ENCODE results near the gene DCTN5. TPM values are rescaled to one million over a fixed set of nuclear protein-coding genes. Genes with fewer than 3 reads are reported as not detected.

The DCTN5 gene
- polyA plus RNA-seq, 2 of the 4 experiments (the other 2 are of a cell fraction): 64.6 to 91.1 TPM

DNA sequence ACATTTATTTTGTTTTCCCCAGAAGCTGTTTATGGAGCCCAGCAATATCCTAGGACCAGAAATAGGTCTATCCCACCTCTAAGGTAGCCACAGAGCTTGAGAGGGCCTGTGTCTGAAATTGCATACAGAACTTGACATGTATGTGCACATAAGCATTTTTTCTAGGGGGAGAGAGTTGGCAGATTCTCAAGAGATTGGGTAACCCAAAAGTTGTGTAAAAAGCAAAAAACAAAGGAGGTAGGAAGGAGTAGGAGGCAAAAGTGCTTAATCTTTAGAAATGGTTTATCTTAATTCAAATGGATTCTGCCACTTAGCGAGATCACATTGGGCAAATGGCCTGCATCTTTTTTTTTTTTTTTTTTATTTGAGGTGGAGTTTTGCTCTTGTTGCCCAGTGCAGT lies 40.9 kb downstream of the DCTN5 start:
- ChIA-PET CTCF (interaction anchor here (1.4 kb wide), 1 partner anchor 10 kb away, joined by 4 read pairs; no protein-coding TSS in a partner anchor), POLR2A (no interaction called here)
- Histone ChIP-seq H3K9me3 (no peaks in the 10 kb centered on the region), H3K27ac (no peak overlapping the region), H3K4me2 (no peak overlapping the region), H3K4me1 (peaks cover 27% of the 10 kb centered on the region), H3K4me3 (no peak overlapping the region)
- FAIRE-seq (no peak), ATAC-seq (no peak), DNase-seq (ENCODE audit: low read depth in 1 of 2, low spot score in 1 of 2) (no peak)
- 94% methylated on average over 1 of the region's 1 CpG for WGBS (ENCODE audit: missing lambda C conversion rate)
- TF ChIP-seq BHLHE40 (IDR thresholded peaks at IDR 0.05; ENCODE audit: low read depth, low read length) (no peak), CBX8 (IDR thresholded peaks at IDR 0.05) (no peak), KDM1A (IDR thresholded peaks at IDR 0.05; ENCODE audit: low read depth) (no peak), HEYL (CRISPR knock-in tag; IDR thresholded peaks at IDR 0.05) (no peak), POLR2A (IDR thresholded peaks at IDR 0.05; ENCODE audit: low read length) (no peak), NFE2L2 (conservative IDR thresholded peaks at IDR 0.05; ENCODE audit: low read length) (no peak), EHF (CRISPR knock-in tag; IDR thresholded peaks at IDR 0.05) (no peak), RNF2 (IDR thresholded peaks at IDR 0.05; ENCODE audit: borderline replicate concordance, low read depth) (no peak), POLR2AphosphoS2 (conservative IDR thresholded peaks at IDR 0.05; ENCODE audit: low read length) (no peak), RARB (CRISPR knock-in tag; IDR thresholded peaks at IDR 0.05) (no peak), MAFK (IDR thresholded peaks at IDR 0.05; ENCODE audit: partially characterized antibody) (no peak), CHD2 (IDR thresholded peaks at IDR 0.05; ENCODE audit: low read length, partially characterized antibody) (no peak), KDM5A (IDR thresholded peaks at IDR 0.05) (no peak)
- TF ChIP-seq, protein P1, sequence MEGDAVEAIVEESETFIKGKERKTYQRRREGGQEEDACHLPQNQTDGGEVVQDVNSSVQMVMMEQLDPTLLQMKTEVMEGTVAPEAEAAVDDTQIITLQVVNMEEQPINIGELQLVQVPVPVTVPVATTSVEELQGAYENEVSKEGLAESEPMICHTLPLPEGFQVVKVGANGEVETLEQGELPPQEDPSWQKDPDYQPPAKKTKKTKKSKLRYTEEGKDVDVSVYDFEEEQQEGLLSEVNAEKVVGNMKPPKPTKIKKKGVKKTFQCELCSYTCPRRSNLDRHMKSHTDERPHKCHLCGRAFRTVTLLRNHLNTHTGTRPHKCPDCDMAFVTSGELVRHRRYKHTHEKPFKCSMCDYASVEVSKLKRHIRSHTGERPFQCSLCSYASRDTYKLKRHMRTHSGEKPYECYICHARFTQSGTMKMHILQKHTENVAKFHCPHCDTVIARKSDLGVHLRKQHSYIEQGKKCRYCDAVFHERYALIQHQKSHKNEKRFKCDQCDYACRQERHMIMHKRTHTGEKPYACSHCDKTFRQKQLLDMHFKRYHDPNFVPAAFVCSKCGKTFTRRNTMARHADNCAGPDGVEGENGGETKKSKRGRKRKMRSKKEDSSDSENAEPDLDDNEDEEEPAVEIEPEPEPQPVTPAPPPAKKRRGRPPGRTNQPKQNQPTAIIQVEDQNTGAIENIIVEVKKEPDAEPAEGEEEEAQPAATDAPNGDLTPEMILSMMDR (IDR thresholded peaks at IDR 0.05): no peak
- TF ChIP-seq, protein P2, sequence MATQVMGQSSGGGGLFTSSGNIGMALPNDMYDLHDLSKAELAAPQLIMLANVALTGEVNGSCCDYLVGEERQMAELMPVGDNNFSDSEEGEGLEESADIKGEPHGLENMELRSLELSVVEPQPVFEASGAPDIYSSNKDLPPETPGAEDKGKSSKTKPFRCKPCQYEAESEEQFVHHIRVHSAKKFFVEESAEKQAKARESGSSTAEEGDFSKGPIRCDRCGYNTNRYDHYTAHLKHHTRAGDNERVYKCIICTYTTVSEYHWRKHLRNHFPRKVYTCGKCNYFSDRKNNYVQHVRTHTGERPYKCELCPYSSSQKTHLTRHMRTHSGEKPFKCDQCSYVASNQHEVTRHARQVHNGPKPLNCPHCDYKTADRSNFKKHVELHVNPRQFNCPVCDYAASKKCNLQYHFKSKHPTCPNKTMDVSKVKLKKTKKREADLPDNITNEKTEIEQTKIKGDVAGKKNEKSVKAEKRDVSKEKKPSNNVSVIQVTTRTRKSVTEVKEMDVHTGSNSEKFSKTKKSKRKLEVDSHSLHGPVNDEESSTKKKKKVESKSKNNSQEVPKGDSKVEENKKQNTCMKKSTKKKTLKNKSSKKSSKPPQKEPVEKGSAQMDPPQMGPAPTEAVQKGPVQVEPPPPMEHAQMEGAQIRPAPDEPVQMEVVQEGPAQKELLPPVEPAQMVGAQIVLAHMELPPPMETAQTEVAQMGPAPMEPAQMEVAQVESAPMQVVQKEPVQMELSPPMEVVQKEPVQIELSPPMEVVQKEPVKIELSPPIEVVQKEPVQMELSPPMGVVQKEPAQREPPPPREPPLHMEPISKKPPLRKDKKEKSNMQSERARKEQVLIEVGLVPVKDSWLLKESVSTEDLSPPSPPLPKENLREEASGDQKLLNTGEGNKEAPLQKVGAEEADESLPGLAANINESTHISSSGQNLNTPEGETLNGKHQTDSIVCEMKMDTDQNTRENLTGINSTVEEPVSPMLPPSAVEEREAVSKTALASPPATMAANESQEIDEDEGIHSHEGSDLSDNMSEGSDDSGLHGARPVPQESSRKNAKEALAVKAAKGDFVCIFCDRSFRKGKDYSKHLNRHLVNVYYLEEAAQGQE (IDR thresholded peaks at IDR 0.05): no peak
- TF ChIP-seq, protein P3, sequence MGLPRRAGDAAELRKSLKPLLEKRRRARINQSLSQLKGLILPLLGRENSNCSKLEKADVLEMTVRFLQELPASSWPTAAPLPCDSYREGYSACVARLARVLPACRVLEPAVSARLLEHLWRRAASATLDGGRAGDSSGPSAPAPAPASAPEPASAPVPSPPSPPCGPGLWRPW (IDR thresholded peaks at IDR 0.05): no peak

DNA sequence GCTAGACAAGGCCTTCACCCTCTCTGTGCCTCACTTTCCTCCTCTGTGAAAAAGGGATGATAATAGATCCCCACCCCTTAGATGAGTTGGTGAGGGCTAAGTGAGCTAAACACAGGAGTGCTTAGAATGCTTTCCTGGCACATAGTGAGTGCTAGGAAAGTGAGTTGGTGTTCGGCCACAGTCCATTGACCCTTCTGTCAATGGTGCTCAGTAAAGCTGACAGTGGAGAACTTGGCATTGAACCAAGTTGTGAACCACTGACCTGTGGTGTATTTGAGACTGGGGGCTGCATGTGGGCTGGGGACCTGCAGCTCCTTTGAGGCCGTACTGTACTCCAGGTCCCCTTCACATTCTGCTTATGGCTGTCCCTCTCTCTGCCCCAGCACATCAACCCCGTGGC lies 42.2 kb downstream of the DCTN5 start:
- peaks cover 24% of the 10 kb centered on the region for H3K4me1 ChIP-seq
- ATAC-seq (no peak), DNase-seq (ENCODE audit: low read depth in 1 of 2, low spot score in 1 of 2) (no peak), FAIRE-seq (no peak)
- POLR2A ChIA-PET: no interaction called here
- no peak overlapping the region for H3K4me3 ChIP-seq
- H3K27ac ChIP-seq: no peak overlapping the region
- CTCF ChIA-PET: interaction anchor here (1.0 to 1.4 kb wide), 3 partner anchors 9 to 354 kb away, joined by 3 to 4 read pairs (median 3); partner anchors contain the start of genes DCTN5 and PALB2
- no peaks in the 10 kb centered on the region for H3K9me3 ChIP-seq
- 90% methylated on average over 3 of the region's 3 CpGs for WGBS (ENCODE audit: missing lambda C conversion rate)
- no peak overlapping the region for H3K4me2 ChIP-seq
- no peak for TF ChIP-seq FOSL2 (IDR thresholded peaks at IDR 0.05)
- TF ChIP-seq FOSL2 (CRISPR knock-in tag; IDR thresholded peaks at IDR 0.05): no peak
- no peak for TF ChIP-seq KDM1A (IDR thresholded peaks at IDR 0.05; ENCODE audit: low read depth)
- TF ChIP-seq TFCP2L1 (CRISPR knock-in tag; IDR thresholded peaks at IDR 0.05): no peak
- TF ChIP-seq EHMT2 (IDR thresholded peaks at IDR 0.05; ENCODE audit: low read depth): no peak
- no peak for TF ChIP-seq NPAS2 (CRISPR knock-in tag; IDR thresholded peaks at IDR 0.05; ENCODE audit: borderline replicate concordance)
- no peak for TF ChIP-seq BHLHE40 (IDR thresholded peaks at IDR 0.05; ENCODE audit: low read depth, low read length)
- TF ChIP-seq RFX5 (IDR thresholded peaks at IDR 0.05): no peak
- TF ChIP-seq ZFP36 (IDR thresholded peaks at IDR 0.05; ENCODE audit: borderline replicate concordance, partially characterized antibody): no peak
- no peak for TF ChIP-seq HEYL (CRISPR knock-in tag; IDR thresholded peaks at IDR 0.05)
- TF ChIP-seq POLR2A (IDR thresholded peaks at IDR 0.05; ENCODE audit: low read length): no peak
- no peak for TF ChIP-seq MAFK (IDR thresholded peaks at IDR 0.05; ENCODE audit: partially characterized antibody)
- TF ChIP-seq RNF2 (IDR thresholded peaks at IDR 0.05; ENCODE audit: borderline replicate concordance, low read depth): no peak
- no peak for TF ChIP-seq NR3C1 (IDR thresholded peaks at IDR 0.05)
- TF ChIP-seq JUN (IDR thresholded peaks at IDR 0.05): no peak
- TF ChIP-seq CEBPB (IDR thresholded peaks at IDR 0.05): no peak
- TF ChIP-seq RAD21 (conservative IDR thresholded peaks at IDR 0.05 in 1 of 2, IDR thresholded peaks at IDR 0.05 in 1 of 2): no peak

All from A549 (cell line).